Right lobe of liver (tissue), 6 donors: Measurements from ENCODE around the gene CTNND2. TPM values are rescaled to one million over a fixed set of nuclear protein-coding genes. Genes with fewer than 3 reads are reported as not detected.

Experiments used
- ATAC-seq, 4 donors: fragments of 200-7000 bp; cut with Tn5 transposase; one replicate each; pipeline ENCODE4 v1.9.1; 2020; ENCODE audit warnings: mild to moderate bottlenecking in 4 of 4, moderate library complexity in 4 of 4
- DNase-seq, 3 donors: peaks; one replicate each; pipeline ENCODE4 v3.0.0-alpha.2; 2020
- H3K27ac ChIP-seq, 3 donors: fragments of 200-600 bp; one replicate each; pipeline ENCODE4 v1.8.0; 2022
- H3K27me3 ChIP-seq, 2 donors: fragments of 200-600 bp; one replicate each; pipeline ENCODE4 v1.8.0; 2022
- H3K36me3 ChIP-seq, 4 donors: fragments of 200-600 bp; sonication (generic) in 1 of 4; one replicate each; pipeline versions ENCODE4 v1.5.1 to v1.8.0; 2017 to 2022; ENCODE audit warnings: control low read depth in 1 of 4
- H3K4me1 ChIP-seq, 4 donors: fragments of 200-600 bp; sonication (generic) in 1 of 4; one replicate each; pipeline versions ENCODE4 v1.5.1 to v1.8.0; 2017 to 2022; ENCODE audit warnings: control low read depth in 1 of 4
- H3K4me3 ChIP-seq, 3 donors: fragments of 200-600 bp; one replicate each; pipeline ENCODE4 v1.8.0; 2022
- H3K9me3 ChIP-seq, 4 donors: fragments of 200-600 bp; sonication (generic) in 1 of 4; one replicate each; pipeline versions ENCODE4 v1.5.1 to v1.8.0; 2017 to 2022; ENCODE audit warnings: control low read depth in 1 of 4
- CTCF ChIP-seq, 4 donors: fragments of 200-600 bp in 3 of 4; fragments of 450-650 bp in 1 of 4; IDR thresholded peaks; one replicate each; pipeline versions ENCODE4 v1.5.1 to v1.8.0; 2016 to 2022; ENCODE audit warnings: antibody characterized with exemption in 4 of 4, mild to moderate bottlenecking in 2 of 4
- POLR2A ChIP-seq: fragments of 450-650 bp; IDR thresholded peaks from one replicate; pipeline ENCODE4 v1.6.1; 2017; ENCODE audit warnings: antibody characterized with exemption, mild to moderate bottlenecking
- WGBS: methylation state at CpG from one replicate; pipeline ENCODE4 v1.1.6; 2018; ENCODE audit warnings: low coverage, low lambda C conversion rate; ENCODE audit not compliant: insufficient coverage; ENCODE audit errors: missing lambda C conversion rate; 5-methylcytosine and 5-hydroxymethylcytosine counted together
- intact Hi-C, 2 donors: fragments of 100-400 bp; cut with DNase I; formaldehyde crosslinking; loops; one replicate each; pipeline versions ENCODE4 v1.11.2 to v1.14.1; 2022
- total RNA-seq, 6 experiments: library from RNA; depleted of rRNA in 2 of 6; stranded (reverse); fragments of >200 nt in 2 of 6; fragmentation: NEBNext Ultra II Directional in 3 of 6; extraction: Animal tissue kit (Norgen Biotek cat#: 25700) in 3 of 6; gene quantifications; one replicate each; pipeline versions ENCODE4 v1.1.0 to v1.2.4, GENCODE V29; 2016 to 2023
- donor health status: DM: no; HTN: yes; CAD: no.
- donor health status: DM: no; HTN: no; CAD: no.
- donor health status: DM: no; HTN: no; CAD: no.
- donor health status: DM: no; HTN: yes; CAD: no.
- donor health status: DM: no; HTN: yes; CAD: no.

The CTNND2 gene
- total RNA-seq, 6 experiments from 2014 or later, result 0.06 to 1.5 (median 1.1) TPM

GRCh38 chr5:10935536-10935935 lies 968.7 kb downstream of the CTNND2 start:
- no peaks in the 10 kb centered on the region for H3K9me3 ChIP-seq
- no peaks in the 10 kb centered on the region for H3K36me3 ChIP-seq
- no peak overlapping the region for H3K4me3 ChIP-seq
- no peaks in the 10 kb centered on the region for H3K4me1 ChIP-seq
- H3K27me3 ChIP-seq, result no peaks in the 10 kb centered on the region
- H3K27ac ChIP-seq, result no peak overlapping the region
- DNase-seq (no peak), ATAC-seq (no peak)
- intact Hi-C loops, result no loop called here
- TF ChIP-seq CTCF (IDR thresholded peaks at IDR 0.05) (no peak), POLR2A (no peak)

GRCh38 chr5:10934783-10935355 lies 969.4 kb downstream of the CTNND2 start:
- Histone ChIP-seq H3K36me3 (no peaks in the 10 kb centered on the region), H3K4me3 (no peak overlapping the region), H3K27me3 (no peaks in the 10 kb centered on the region), H3K9me3 (no peaks in the 10 kb centered on the region), H3K27ac (no peak overlapping the region), H3K4me1 (no peaks in the 10 kb centered on the region)
- TF ChIP-seq CTCF (IDR thresholded peaks at IDR 0.05), result no peak
- TF ChIP-seq POLR2A, result no peak
- no peak for ATAC-seq
- intact Hi-C loops, result no loop called here
- 47% methylated on average over 5 of the region's 7 CpGs for WGBS
- DNase-seq, result no peak

- Histone ChIP-seq H3K4me3 (no peak overlapping the region), H3K9me3 (no peaks in the 10 kb centered on the region), H3K4me1 (no peaks in the 10 kb centered on the region), H3K27ac (no peak overlapping the region), H3K27me3 (no peaks in the 10 kb centered on the region), H3K36me3 (no peaks in the 10 kb centered on the region)
- intact Hi-C loops, result no loop called here
- ATAC-seq, result no peak
- DNase-seq, result no peak
- TF ChIP-seq CTCF (IDR thresholded peaks at IDR 0.05) (no peak), POLR2A (no peak)
- WGBS, result 57% methylated on average over 4 of the region's 4 CpGs
Observed at GRCh38 chr5:10933121-10933520, 971.1 kb downstream of the CTNND2 start.

GRCh38 chr5:10932426-10932825 lies 971.8 kb downstream of the CTNND2 start:
- no peaks in the 10 kb centered on the region for H3K9me3 ChIP-seq
- H3K27ac ChIP-seq, result no peak overlapping the region
- TF ChIP-seq POLR2A (no peak), CTCF (IDR thresholded peaks at IDR 0.05) (no peak)
- H3K4me1 ChIP-seq, result no peaks in the 10 kb centered on the region
- intact Hi-C loops, result no loop called here
- H3K4me3 ChIP-seq, result no peak overlapping the region
- 100% methylated on average over 1 of the region's 1 CpG for WGBS
- H3K36me3 ChIP-seq, result no peaks in the 10 kb centered on the region
- H3K27me3 ChIP-seq, result no peaks in the 10 kb centered on the region
- no peak for DNase-seq
- no peak for ATAC-seq

GRCh38 chr5:10927608-10928007 lies 976.6 kb downstream of the CTNND2 start:
- H3K36me3 ChIP-seq, result no peaks in the 10 kb centered on the region
- ATAC-seq (no peak), DNase-seq (no peak)
- no peaks in the 10 kb centered on the region for H3K27me3 ChIP-seq
- H3K9me3 ChIP-seq, result no peaks in the 10 kb centered on the region
- TF ChIP-seq CTCF (IDR thresholded peaks at IDR 0.05) (no peak), POLR2A (no peak)
- no peaks in the 10 kb centered on the region for H3K4me1 ChIP-seq
- no peak overlapping the region for H3K4me3 ChIP-seq
- intact Hi-C loops, result no loop called here
- H3K27ac ChIP-seq, result no peak overlapping the region
